Panc1 (cell line): Measurements from ENCODE around the gene QRFPR.

Experiments used
- POLR2AphosphoS5 ChIP-seq: IDR thresholded peaks from 2 replicates; pipeline ENCODE4 v1.6.1; 2012; ENCODE audit warnings: mild to moderate bottlenecking, low read depth, low read length, moderate library complexity
- SIN3A ChIP-seq: IDR thresholded peaks from 2 replicates; pipeline ENCODE4 v1.6.1; 2012; ENCODE audit warnings: low read depth, mild to moderate bottlenecking, low read length, moderate library complexity, borderline replicate concordance; ENCODE audit not compliant: insufficient read depth
- TCF7L2 ChIP-seq: IDR thresholded peaks from 2 replicates; pipeline ENCODE4 v1.6.1; 2011; ENCODE audit warnings: mild to moderate bottlenecking, low read depth, low read length, inconsistent platforms
- TF ChIP-seq, protein P1 (sequence below): fragments of 450-650 bp; IDR thresholded peaks from 2 replicates; pipeline ENCODE4 v1.5.1; 2017; ENCODE audit warnings: mild to moderate bottlenecking

GRCh38 chr4:121392426-121393086 lies 11.7 kb upstream of the QRFPR start:
- TF ChIP-seq, protein P1, sequence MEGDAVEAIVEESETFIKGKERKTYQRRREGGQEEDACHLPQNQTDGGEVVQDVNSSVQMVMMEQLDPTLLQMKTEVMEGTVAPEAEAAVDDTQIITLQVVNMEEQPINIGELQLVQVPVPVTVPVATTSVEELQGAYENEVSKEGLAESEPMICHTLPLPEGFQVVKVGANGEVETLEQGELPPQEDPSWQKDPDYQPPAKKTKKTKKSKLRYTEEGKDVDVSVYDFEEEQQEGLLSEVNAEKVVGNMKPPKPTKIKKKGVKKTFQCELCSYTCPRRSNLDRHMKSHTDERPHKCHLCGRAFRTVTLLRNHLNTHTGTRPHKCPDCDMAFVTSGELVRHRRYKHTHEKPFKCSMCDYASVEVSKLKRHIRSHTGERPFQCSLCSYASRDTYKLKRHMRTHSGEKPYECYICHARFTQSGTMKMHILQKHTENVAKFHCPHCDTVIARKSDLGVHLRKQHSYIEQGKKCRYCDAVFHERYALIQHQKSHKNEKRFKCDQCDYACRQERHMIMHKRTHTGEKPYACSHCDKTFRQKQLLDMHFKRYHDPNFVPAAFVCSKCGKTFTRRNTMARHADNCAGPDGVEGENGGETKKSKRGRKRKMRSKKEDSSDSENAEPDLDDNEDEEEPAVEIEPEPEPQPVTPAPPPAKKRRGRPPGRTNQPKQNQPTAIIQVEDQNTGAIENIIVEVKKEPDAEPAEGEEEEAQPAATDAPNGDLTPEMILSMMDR = no peak
- TF ChIP-seq TCF7L2 = no peak
- no peak for TF ChIP-seq SIN3A
- no peak for TF ChIP-seq POLR2AphosphoS5
